ENCODE data around the gene CCNJL. TPM values are rescaled to one million over a fixed set of nuclear protein-coding genes. Genes with fewer than 3 reads are reported as not detected.

Gene CCNJL
- total RNA-seq, 4 donors from 2014 or later, result under 0.01 to 5.8 (median 2.6) TPM; not detected in 1

GRCh38 chr5:160221082-160221481 is 91.3 kb downstream of the CCNJL start:
- no peak overlapping the region for H3K4me3 ChIP-seq
- H3K27me3 ChIP-seq, result no peaks in the 10 kb centered on the region
- TF ChIP-seq CTCF (IDR thresholded peaks at IDR 0.05) (no peak), POLR2A (IDR thresholded peaks at IDR 0.05) (no peak)
- no peak for DNase-seq
- no peak overlapping the region for H3K27ac ChIP-seq
- no peaks in the 10 kb centered on the region for H3K36me3 ChIP-seq
- H3K4me1 ChIP-seq, result no peaks in the 10 kb centered on the region
- intact Hi-C loops (cut with DNase I; ENCODE audit: low total_unique reads), result no loop called here
- H3K9me3 ChIP-seq, result no peaks in the 10 kb centered on the region

- no peaks in the 10 kb centered on the region for H3K36me3 ChIP-seq
- no peaks in the 10 kb centered on the region for H3K9me3 ChIP-seq
- no peaks in the 10 kb centered on the region for H3K4me1 ChIP-seq
- intact Hi-C loops (cut with DNase I; ENCODE audit: low total_unique reads), result no loop called here
- H3K27ac ChIP-seq, result no peak overlapping the region
- H3K4me3 ChIP-seq, result no peak overlapping the region
- H3K27me3 ChIP-seq, result no peaks in the 10 kb centered on the region
- no peak for DNase-seq
- no peak for TF ChIP-seq POLR2A (IDR thresholded peaks at IDR 0.05)
Measured at GRCh38 chr5:160219356-160219755, 93.0 kb downstream of the CCNJL start.

GRCh38 chr5:160213537-160213936 is 98.8 kb downstream of the CCNJL start:
- Histone ChIP-seq H3K4me1 (no peaks in the 10 kb centered on the region), H3K27ac (no peak overlapping the region), H3K9me3 (no peaks in the 10 kb centered on the region), H3K27me3 (no peaks in the 10 kb centered on the region), H3K4me3 (no peak overlapping the region), H3K36me3 (no peaks in the 10 kb centered on the region)
- intact Hi-C loops (cut with DNase I; ENCODE audit: low total_unique reads), result no loop called here
- no peak for DNase-seq
- TF ChIP-seq POLR2A (IDR thresholded peaks at IDR 0.05) (no peak), CTCF (IDR thresholded peaks at IDR 0.05) (no peak)

GRCh38 chr5:160211352-160211751 is 101.0 kb downstream of the CCNJL start:
- no peak for TF ChIP-seq POLR2A (IDR thresholded peaks at IDR 0.05)
- TF ChIP-seq CTCF (IDR thresholded peaks at IDR 0.05), result no peak
- no peak for DNase-seq
- Histone ChIP-seq H3K27ac (no peak overlapping the region), H3K9me3 (no peaks in the 10 kb centered on the region), H3K36me3 (no peaks in the 10 kb centered on the region), H3K4me3 (no peak overlapping the region), H3K4me1 (no peaks in the 10 kb centered on the region), H3K27me3 (no peaks in the 10 kb centered on the region)
- intact Hi-C loops (cut with DNase I; ENCODE audit: low total_unique reads), result no loop called here

- DNase-seq, result no peak
- intact Hi-C loops (cut with DNase I; ENCODE audit: low total_unique reads), result no loop called here
- Histone ChIP-seq H3K4me1 (no peaks in the 10 kb centered on the region), H3K27me3 (no peaks in the 10 kb centered on the region), H3K27ac (no peak overlapping the region), H3K4me3 (no peak overlapping the region), H3K36me3 (no peaks in the 10 kb centered on the region), H3K9me3 (no peaks in the 10 kb centered on the region)
- TF ChIP-seq CTCF (IDR thresholded peaks at IDR 0.05) (no peak), POLR2A (IDR thresholded peaks at IDR 0.05) (no peak)
Measured at GRCh38 chr5:160210606-160211005, 101.8 kb downstream of the CCNJL start.

- TF ChIP-seq CTCF (IDR thresholded peaks at IDR 0.05) (no peak), POLR2A (IDR thresholded peaks at IDR 0.05) (no peak)
- intact Hi-C loops (cut with DNase I; ENCODE audit: low total_unique reads), result no loop called here
- no peak overlapping the region for H3K4me3 ChIP-seq
- H3K36me3 ChIP-seq, result no peaks in the 10 kb centered on the region
- no peaks in the 10 kb centered on the region for H3K27me3 ChIP-seq
- H3K27ac ChIP-seq, result no peak overlapping the region
- no peaks in the 10 kb centered on the region for H3K4me1 ChIP-seq
- no peak for DNase-seq
- no peaks in the 10 kb centered on the region for H3K9me3 ChIP-seq
Measured at GRCh38 chr5:160209917-160210316, 102.4 kb downstream of the CCNJL start.

All from uterus (tissue), 4 donors.